ENCODE measurements around the gene SELENOO.

Gene SELENOO

GRCh38 chr22:50227579-50228215, 26.9 kb downstream of the SELENOO start:
- no peaks in the 10 kb centered on the region for H3F3A ChIP-seq (ENCODE audit: control insufficient read depth, insufficient read depth)
- no peaks in the 10 kb centered on the region for H4K20me1 ChIP-seq (ENCODE audit: control insufficient read depth, insufficient read depth, low read depth, low read length)
- H3K4me3 ChIP-seq (ENCODE audit: low read length), result no peak overlapping the region
- H3K27ac ChIP-seq (ENCODE audit: low read depth, low read length), result no peak overlapping the region
- no peaks in the 10 kb centered on the region for H3K27me3 ChIP-seq (ENCODE audit: control insufficient read depth, low read length)
- H3K9me2 ChIP-seq (replicated peaks; ENCODE audit: control insufficient read depth, low read length), result no peaks in the 10 kb centered on the region
- no peaks in the 10 kb centered on the region for H3K4me1 ChIP-seq (ENCODE audit: control insufficient read depth, low read length)
- no peaks in the 10 kb centered on the region for H3K79me2 ChIP-seq (ENCODE audit: control insufficient read depth, low read length)
- peaks cover 34% of the 10 kb centered on the region for H3K36me3 ChIP-seq (ENCODE audit: control insufficient read depth, low read length)
- H3K4me2 ChIP-seq (ENCODE audit: low read length), result no peak overlapping the region
- no peak for TF ChIP-seq CTCF (IDR thresholded peaks at IDR 0.05; ENCODE audit: low read depth, low read length, poor library complexity, severe bottlenecking)
- no peak for TF ChIP-seq EZH2phosphoT487 (IDR thresholded peaks at IDR 0.05; ENCODE audit: borderline replicate concordance, low read length)
- no peaks in the 10 kb centered on the region for H3K9me3 ChIP-seq (ENCODE audit: control insufficient read depth, insufficient read depth, low read length)

- no peaks in the 10 kb centered on the region for H3K9me2 ChIP-seq (replicated peaks; ENCODE audit: control insufficient read depth, low read length)
- H3F3A ChIP-seq (ENCODE audit: control insufficient read depth, insufficient read depth), result no peaks in the 10 kb centered on the region
- no peaks in the 10 kb centered on the region for H4K20me1 ChIP-seq (ENCODE audit: control insufficient read depth, insufficient read depth, low read depth, low read length)
- H3K36me3 ChIP-seq (ENCODE audit: control insufficient read depth, low read length), result peaks cover 33% of the 10 kb centered on the region
- H3K27ac ChIP-seq (ENCODE audit: low read depth, low read length), result no peak overlapping the region
- no peak for TF ChIP-seq EZH2phosphoT487 (IDR thresholded peaks at IDR 0.05; ENCODE audit: borderline replicate concordance, low read length)
- TF ChIP-seq CTCF (IDR thresholded peaks at IDR 0.05; ENCODE audit: low read depth, low read length, poor library complexity, severe bottlenecking), result no peak
- no peaks in the 10 kb centered on the region for H3K4me1 ChIP-seq (ENCODE audit: control insufficient read depth, low read length)
- H3K4me2 ChIP-seq (ENCODE audit: low read length), result no peak overlapping the region
- no peaks in the 10 kb centered on the region for H3K27me3 ChIP-seq (ENCODE audit: control insufficient read depth, low read length)
- H3K4me3 ChIP-seq (ENCODE audit: low read length), result no peak overlapping the region
- no peaks in the 10 kb centered on the region for H3K9me3 ChIP-seq (ENCODE audit: control insufficient read depth, insufficient read depth, low read length)
- peaks cover 4% of the 10 kb centered on the region for H3K79me2 ChIP-seq (ENCODE audit: control insufficient read depth, low read length)
These were observed 27.6 kb downstream of the SELENOO start for GRCh38 chr22:50228366-50228765.

- Histone ChIP-seq H3K4me2 (ENCODE audit: low read length) (no peak overlapping the region), H3K9me2 (replicated peaks; ENCODE audit: control insufficient read depth, low read length) (no peaks in the 10 kb centered on the region), H3K4me1 (ENCODE audit: control insufficient read depth, low read length) (no peaks in the 10 kb centered on the region), H3K36me3 (ENCODE audit: control insufficient read depth, low read length) (peaks cover 31% of the 10 kb centered on the region), H3K79me2 (ENCODE audit: control insufficient read depth, low read length) (peaks cover 14% of the 10 kb centered on the region), H3K4me3 (ENCODE audit: low read length) (no peak overlapping the region), H4K20me1 (ENCODE audit: control insufficient read depth, insufficient read depth, low read depth, low read length) (no peaks in the 10 kb centered on the region), H3F3A (ENCODE audit: control insufficient read depth, insufficient read depth) (no peaks in the 10 kb centered on the region), H3K27ac (ENCODE audit: low read depth, low read length) (no peak overlapping the region), H3K27me3 (ENCODE audit: control insufficient read depth, low read length) (no peaks in the 10 kb centered on the region), H3K9me3 (ENCODE audit: control insufficient read depth, insufficient read depth, low read length) (no peaks in the 10 kb centered on the region)
- no peak for TF ChIP-seq EZH2phosphoT487 (IDR thresholded peaks at IDR 0.05; ENCODE audit: borderline replicate concordance, low read length)
- no peak for TF ChIP-seq CTCF (IDR thresholded peaks at IDR 0.05; ENCODE audit: low read depth, low read length, poor library complexity, severe bottlenecking)
These were observed 28.6 kb downstream of the SELENOO start for GRCh38 chr22:50229370-50229769.
